K562 (cell line): ENCODE measurements around the gene FAM171A1. TPM values are rescaled to one million over a fixed set of nuclear protein-coding genes. Genes with fewer than 3 reads are reported as not detected.

Experiments
- CBFA2T3 ChIP-seq: fragments of 450-650 bp; IDR thresholded peaks from 2 replicates; pipeline ENCODE4 v1.6.1; 2017
- FOXJ3 ChIP-seq: sonication (generic); formaldehyde crosslinking; IDR thresholded peaks from 2 replicates; pipeline ENCODE4 v1.4.0; 2020; ENCODE audit warnings: mild to moderate bottlenecking, missing genetic modification reagents
- MGA ChIP-seq: fragments of 450-650 bp; IDR thresholded peaks from 2 replicates; pipeline ENCODE4 v1.6.1; 2016; ENCODE audit warnings: mild to moderate bottlenecking, moderate library complexity
- MLLT1 ChIP-seq, 2 experiments: fragments of 450-650 bp; IDR thresholded peaks; 2 replicates each; pipeline ENCODE4 v1.6.1; 2016
- NCOR1 ChIP-seq: fragments of 450-650 bp; IDR thresholded peaks from 2 replicates; pipeline ENCODE4 v1.6.1; 2016; ENCODE audit warnings: mild to moderate bottlenecking, moderate library complexity
- NRF1 ChIP-seq, 2 experiments: fragments of 450-650 bp; IDR thresholded peaks in 1 of 2; conservative IDR thresholded peaks in 1 of 2; 2 replicates each; pipeline ENCODE4 v1.6.1; 2014; ENCODE audit warnings: mild to moderate bottlenecking in 2 of 2
- SOX6 ChIP-seq: fragments of 450-650 bp; IDR thresholded peaks from 2 replicates; pipeline ENCODE4 v1.6.1; 2014; ENCODE audit warnings: mild to moderate bottlenecking
- polyA plus RNA-seq, 8 experiments: library from polyadenylated mRNA; depleted of rRNA in 4 of 8; stranded (reverse) in 5 of 8; unstranded in 3 of 8; fragments of >200 nt; fragmentation: Nextera tagmentation in 2 of 8; fragmentation: Illumina TruSeq in 1 of 8; extraction: Ambion mirVana in 2 of 8; extraction: Trizol in 1 of 8; gene quantifications; 2 replicates each; pipeline versions ENCODE4 v1.2.1 to v1.2.3, GENCODE V29; 2011 to 2014; ENCODE audit warnings: inconsistent platforms in 1 of 8, missing spikeins in 1 of 8
- total RNA-seq, 7 experiments: library from RNA; depleted of rRNA in 6 of 7; stranded (reverse); fragments of >200 nt in 6 of 7; fragmentation: Illumina TruSeq in 2 of 7; extraction: Trizol in 2 of 7; gene quantifications; 2 replicates each; pipeline versions ENCODE4 v1.2.1 to v1.2.3, GENCODE V29; 2011 to 2021; ENCODE audit warnings: low replicate concordance in 1 of 7
- TF ChIP-seq, protein P1 (sequence below): sonication (generic); formaldehyde crosslinking; IDR thresholded peaks from 2 replicates; pipeline ENCODE4 v1.8.1; 2023; ENCODE audit warnings: mild to moderate bottlenecking, missing genetic modification reagents
- TF ChIP-seq, protein P2 (sequence below), 2 experiments: fragments of 150-350 bp in 1 of 2; IDR thresholded peaks; 2 replicates each; pipeline ENCODE4 v1.6.1; 2012 to 2016; ENCODE audit warnings: low read depth in 2 of 2, low read length in 2 of 2, mild to moderate bottlenecking in 1 of 2, moderate library complexity in 1 of 2

FAM171A1 gene
- total and polyA plus RNA-seq, 9 of the 15 experiments (the other 6 are each of a cell fraction or from before 2014, with no cell fraction given): 0.51 to 8.2 (median 4.8) TPM

- TF ChIP-seq MGA: peak; percentile 36; the same call in 1 of the 2 replicates
- TF ChIP-seq SOX6: peak; percentile 97
- peak; percentile 17 to 54; a peak in 2 of 4 replicates for TF ChIP-seq NRF1 (conservative IDR thresholded peaks at IDR 0.05 in 1 of 2, IDR thresholded peaks at IDR 0.05 in 1 of 2)
- TF ChIP-seq, protein P1, sequence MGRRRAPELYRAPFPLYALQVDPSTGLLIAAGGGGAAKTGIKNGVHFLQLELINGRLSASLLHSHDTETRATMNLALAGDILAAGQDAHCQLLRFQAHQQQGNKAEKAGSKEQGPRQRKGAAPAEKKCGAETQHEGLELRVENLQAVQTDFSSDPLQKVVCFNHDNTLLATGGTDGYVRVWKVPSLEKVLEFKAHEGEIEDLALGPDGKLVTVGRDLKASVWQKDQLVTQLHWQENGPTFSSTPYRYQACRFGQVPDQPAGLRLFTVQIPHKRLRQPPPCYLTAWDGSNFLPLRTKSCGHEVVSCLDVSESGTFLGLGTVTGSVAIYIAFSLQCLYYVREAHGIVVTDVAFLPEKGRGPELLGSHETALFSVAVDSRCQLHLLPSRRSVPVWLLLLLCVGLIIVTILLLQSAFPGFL: no peak
- TF ChIP-seq CBFA2T3: peak; percentile 80
- peak; percentile 65 for TF ChIP-seq NCOR1
- no peak for TF ChIP-seq FOXJ3 (CRISPR knock-in tag)
- TF ChIP-seq MLLT1 (IDR thresholded peaks at IDR 0.05): peak in 1 of 2 experiments; percentile 82; a peak in 2 of 4 replicates
- TF ChIP-seq, protein P2, sequence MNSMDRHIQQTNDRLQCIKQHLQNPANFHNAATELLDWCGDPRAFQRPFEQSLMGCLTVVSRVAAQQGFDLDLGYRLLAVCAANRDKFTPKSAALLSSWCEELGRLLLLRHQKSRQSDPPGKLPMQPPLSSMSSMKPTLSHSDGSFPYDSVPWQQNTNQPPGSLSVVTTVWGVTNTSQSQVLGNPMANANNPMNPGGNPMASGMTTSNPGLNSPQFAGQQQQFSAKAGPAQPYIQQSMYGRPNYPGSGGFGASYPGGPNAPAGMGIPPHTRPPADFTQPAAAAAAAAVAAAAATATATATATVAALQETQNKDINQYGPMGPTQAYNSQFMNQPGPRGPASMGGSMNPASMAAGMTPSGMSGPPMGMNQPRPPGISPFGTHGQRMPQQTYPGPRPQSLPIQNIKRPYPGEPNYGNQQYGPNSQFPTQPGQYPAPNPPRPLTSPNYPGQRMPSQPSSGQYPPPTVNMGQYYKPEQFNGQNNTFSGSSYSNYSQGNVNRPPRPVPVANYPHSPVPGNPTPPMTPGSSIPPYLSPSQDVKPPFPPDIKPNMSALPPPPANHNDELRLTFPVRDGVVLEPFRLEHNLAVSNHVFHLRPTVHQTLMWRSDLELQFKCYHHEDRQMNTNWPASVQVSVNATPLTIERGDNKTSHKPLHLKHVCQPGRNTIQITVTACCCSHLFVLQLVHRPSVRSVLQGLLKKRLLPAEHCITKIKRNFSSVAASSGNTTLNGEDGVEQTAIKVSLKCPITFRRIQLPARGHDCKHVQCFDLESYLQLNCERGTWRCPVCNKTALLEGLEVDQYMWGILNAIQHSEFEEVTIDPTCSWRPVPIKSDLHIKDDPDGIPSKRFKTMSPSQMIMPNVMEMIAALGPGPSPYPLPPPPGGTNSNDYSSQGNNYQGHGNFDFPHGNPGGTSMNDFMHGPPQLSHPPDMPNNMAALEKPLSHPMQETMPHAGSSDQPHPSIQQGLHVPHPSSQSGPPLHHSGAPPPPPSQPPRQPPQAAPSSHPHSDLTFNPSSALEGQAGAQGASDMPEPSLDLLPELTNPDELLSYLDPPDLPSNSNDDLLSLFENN (IDR thresholded peaks at IDR 0.05; ENCODE audit: low read depth in 2 of 2, low read length in 2 of 2): peak in 1 of 2 experiments; percentile 58; a peak in 1 of 4 replicates
These were observed 26.2 kb downstream of the FAM171A1 start (continued) for GRCh38 chr10:15344876-15345285.
